ENCODE results near the gene FKBP1C.
"Not testable (repeated sequence)": the region's sequence is repeated elsewhere in the genome, so short reads cannot be mapped to it uniquely, and the experiment has no call there.

FKBP1C gene

GRCh38 chr6:63197741-63198140 is 13.5 kb upstream of the FKBP1C start:
- no peak for TF ChIP-seq CTCF (IDR thresholded peaks at IDR 0.05; ENCODE audit: control insufficient read depth, extremely low read depth, insufficient read depth)
- no peak for DNase-seq (ENCODE audit: low read depth)
- H3K4me3 ChIP-seq (ENCODE audit: low read depth, low read length), result no peak overlapping the region

GRCh38 chr6:63213325-63213724 is 2.1 kb downstream of the FKBP1C start:
- no peak for TF ChIP-seq CTCF (IDR thresholded peaks at IDR 0.05; ENCODE audit: control insufficient read depth, extremely low read depth, insufficient read depth)
- no peak for DNase-seq (ENCODE audit: low read depth)
- H3K4me3 ChIP-seq (ENCODE audit: low read depth, low read length), result no peak overlapping the region

- no peak overlapping the region for H3K4me3 ChIP-seq (ENCODE audit: low read depth, low read length)
- no peak for TF ChIP-seq CTCF (IDR thresholded peaks at IDR 0.05; ENCODE audit: control insufficient read depth, extremely low read depth, insufficient read depth)
- no peak for DNase-seq (ENCODE audit: low read depth)
Measured at GRCh38 chr6:63214816-63215215, 3.5 kb downstream of the FKBP1C start.

- no peak for DNase-seq (ENCODE audit: low read depth)
- H3K4me3 ChIP-seq (ENCODE audit: low read depth, low read length), result no peak overlapping the region
- TF ChIP-seq CTCF (IDR thresholded peaks at IDR 0.05; ENCODE audit: control insufficient read depth, extremely low read depth, insufficient read depth), result no peak
Measured at GRCh38 chr6:63224179-63224578, 12.9 kb downstream of the FKBP1C start.

GRCh38 chr6:63225987-63226386 is 14.7 kb downstream of the FKBP1C start:
- H3K4me3 ChIP-seq (ENCODE audit: low read depth, low read length); DNase-seq (ENCODE audit: low read depth): not testable (repeated sequence)

- not testable (repeated sequence) for DNase-seq (ENCODE audit: low read depth); H3K4me3 ChIP-seq (ENCODE audit: low read depth, low read length)
Measured at GRCh38 chr6:63227928-63228894, 16.9 kb downstream of the FKBP1C start.

GRCh38 chr6:63230027-63230426 is 18.8 kb downstream of the FKBP1C start:
- not testable (repeated sequence) for DNase-seq (ENCODE audit: low read depth); H3K4me3 ChIP-seq (ENCODE audit: low read depth, low read length)

GRCh38 chr6:63230511-63230910 is 19.2 kb downstream of the FKBP1C start:
- not testable (repeated sequence) for H3K4me3 ChIP-seq (ENCODE audit: low read depth, low read length); DNase-seq (ENCODE audit: low read depth)

- no peak for TF ChIP-seq CTCF (IDR thresholded peaks at IDR 0.05; ENCODE audit: control insufficient read depth, extremely low read depth, insufficient read depth)
- no peak overlapping the region for H3K4me3 ChIP-seq (ENCODE audit: low read depth, low read length)
- DNase-seq (ENCODE audit: low read depth), result no peak
Measured at GRCh38 chr6:63236398-63236817, 25.1 kb downstream of the FKBP1C start.
